HG02763 (cell line): ENCODE data around the gene COQ8A.

Experiments
- ATAC-seq: cut with Tn5 transposase; IDR thresholded peaks from one replicate; pipeline ENCODE4 v1.9.1; 2021; ENCODE audit warnings: mild to moderate bottlenecking, moderate library complexity; ENCODE audit not compliant: unreplicated experiment

The COQ8A gene

DNA sequence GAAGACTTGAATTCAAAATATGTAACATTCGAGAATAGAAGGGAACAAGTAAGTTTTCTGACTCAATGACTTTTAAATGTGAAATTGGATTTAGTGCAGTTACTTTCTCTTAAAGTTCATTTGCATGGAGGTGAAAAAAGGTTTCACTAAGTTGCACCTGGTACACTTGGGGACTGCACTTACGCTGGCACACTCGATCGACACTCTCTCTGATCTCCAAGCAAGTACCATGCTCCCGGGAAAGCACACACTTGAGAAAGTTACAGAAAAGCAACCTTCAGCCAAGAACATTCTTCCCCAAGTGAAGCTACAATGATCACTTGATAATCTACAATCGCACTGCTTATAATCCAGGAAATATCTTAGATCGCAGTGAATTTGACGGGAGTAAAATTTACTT is 63.1 kb downstream of the COQ8A start:
- ATAC-seq, result no peak

DNA sequence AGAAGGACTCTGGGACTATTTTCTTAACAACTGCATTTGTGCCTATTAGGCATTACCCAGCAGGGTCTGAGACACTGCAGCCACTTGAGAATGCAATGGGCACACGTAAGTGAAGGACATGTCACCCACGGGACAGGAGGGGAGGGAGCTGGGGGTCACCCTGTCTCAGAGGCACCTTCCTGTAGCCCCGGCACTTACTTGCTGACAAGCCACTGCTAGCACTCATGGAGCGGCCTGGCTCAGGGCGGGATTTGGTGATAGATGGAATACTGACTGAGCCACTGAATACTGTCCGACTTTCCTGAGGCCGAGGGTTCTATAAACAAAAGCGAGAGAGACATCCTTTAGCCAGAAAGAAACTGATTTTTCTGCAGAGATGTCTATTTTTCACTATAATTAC is 64.7 kb downstream of the COQ8A start:
- ATAC-seq, result no peak

DNA sequence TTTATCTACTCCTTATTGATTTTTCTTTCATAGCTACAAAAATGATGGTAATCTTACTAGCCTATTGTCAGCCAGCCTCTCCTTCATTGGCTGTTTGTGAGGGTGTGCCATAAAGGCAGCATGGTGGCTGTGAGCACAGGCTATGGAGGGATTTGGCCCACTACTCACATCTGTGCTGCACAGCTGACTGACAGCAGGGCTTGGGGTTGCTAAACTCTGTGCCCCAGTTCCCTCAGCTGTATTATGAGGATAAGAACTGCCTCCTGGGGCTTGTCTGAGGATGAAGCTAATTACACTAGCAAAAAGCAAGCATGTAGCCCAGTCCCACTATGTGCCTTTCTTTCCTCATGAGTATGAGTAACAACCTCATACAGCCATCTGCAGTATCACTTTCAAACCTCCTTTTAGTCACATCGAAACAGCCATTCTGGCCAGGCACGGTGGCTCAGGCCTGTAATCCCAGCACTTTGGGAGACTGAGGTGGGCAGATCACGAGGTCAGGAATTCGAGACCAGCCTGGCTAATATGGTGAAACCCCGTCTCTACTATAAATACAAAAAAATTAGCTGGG is 66.2 kb downstream of the COQ8A start:
- no peak for ATAC-seq

DNA sequence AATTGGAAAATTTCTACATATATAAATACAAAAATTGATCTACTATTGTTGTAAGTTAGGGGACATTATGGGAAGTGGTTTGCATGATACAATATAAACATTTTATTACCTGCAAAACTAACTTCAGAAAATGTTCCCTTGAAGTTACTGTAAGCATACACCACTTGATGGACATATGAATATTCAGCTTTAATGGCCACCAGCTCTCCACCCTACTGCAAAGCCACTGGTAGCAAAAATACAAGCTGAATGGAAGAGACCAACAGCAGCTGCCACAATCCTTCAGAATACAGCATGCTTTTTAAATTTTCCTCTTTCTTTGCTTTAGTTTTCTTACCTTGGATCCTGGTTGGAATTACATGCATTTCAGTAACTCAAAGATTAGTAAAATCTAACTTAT is 69.8 kb downstream of the COQ8A start:
- no peak for ATAC-seq

GRCh38 chr1:227010645-227011044 is 70.6 kb downstream of the COQ8A start:
- ATAC-seq, result no peak

- no peak for ATAC-seq
Measured at GRCh38 chr1:227016990-227017389, 76.9 kb downstream of the COQ8A start.

GRCh38 chr1:227032396-227032795 is 92.3 kb downstream of the COQ8A start:
- ATAC-seq, result no peak

- no peak for ATAC-seq
Measured at GRCh38 chr1:227033880-227034279, 93.8 kb downstream of the COQ8A start.

- ATAC-seq, result no peak
Measured at GRCh38 chr1:227035316-227035715, 95.2 kb downstream of the COQ8A start.

- no peak for ATAC-seq
Measured at GRCh38 chr1:227037121-227037520, 97.0 kb downstream of the COQ8A start.
